GM13977 (cell line): ENCODE data around the gene SLC2A6.

Experiments used
- DNase-seq: peaks from one replicate; pipeline ENCODE4 v3.0.0; 2012; ENCODE audit warnings: low spot score
- in situ Hi-C: fragments of 300-500 bp; cut with MboI; formaldehyde crosslinking; loops from one replicate; pipeline ENCODE4 v1.12.0; 2022; ENCODE audit warnings: low sequenced_read_pairs, low pct_unique_long_range_greater_than_20kb, mixed read lengths, inconsistent platforms; ENCODE audit not compliant: unreplicated experiment
- TF ChIP-seq, protein P1 (sequence below): IDR thresholded peaks from 2 replicates; pipeline ENCODE4 v1.5.1; 2012; ENCODE audit warnings: mild to moderate bottlenecking, control low read depth; ENCODE audit not compliant: insufficient read depth; ENCODE audit errors: extremely low read depth, missing control alignments

Gene SLC2A6

DNA sequence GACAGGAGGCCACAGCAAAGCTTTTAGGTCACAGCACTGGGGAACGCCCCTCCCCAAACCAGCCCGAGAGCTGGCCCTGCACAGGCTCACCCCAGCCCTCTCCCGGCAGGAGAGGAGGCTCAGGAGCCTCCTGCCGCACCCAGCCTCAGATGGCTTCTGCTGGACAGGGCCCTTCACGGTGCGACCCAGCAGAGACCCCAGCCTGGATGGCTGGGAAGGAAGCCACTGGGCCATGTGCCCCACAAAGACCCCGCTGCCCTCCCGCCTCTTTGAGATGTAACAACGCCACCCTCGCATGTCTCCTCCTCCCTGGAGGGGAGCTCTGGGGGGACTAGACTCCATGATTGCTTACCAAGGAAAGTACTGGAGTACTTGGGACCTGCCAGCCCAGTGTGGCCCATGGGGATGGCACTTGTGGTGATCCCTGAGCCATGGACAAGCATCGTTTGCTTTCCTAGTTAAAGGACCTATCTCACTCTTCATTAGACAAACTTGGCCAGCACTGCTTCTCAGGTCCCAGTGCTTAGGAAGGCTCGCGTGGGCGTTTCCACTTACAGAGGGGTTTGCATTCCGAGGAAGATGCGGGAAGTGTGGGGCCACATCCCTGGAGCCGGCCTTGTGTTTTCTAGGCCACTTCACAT, 36.8 kb upstream of the SLC2A6 start:
- TF ChIP-seq, protein P1, sequence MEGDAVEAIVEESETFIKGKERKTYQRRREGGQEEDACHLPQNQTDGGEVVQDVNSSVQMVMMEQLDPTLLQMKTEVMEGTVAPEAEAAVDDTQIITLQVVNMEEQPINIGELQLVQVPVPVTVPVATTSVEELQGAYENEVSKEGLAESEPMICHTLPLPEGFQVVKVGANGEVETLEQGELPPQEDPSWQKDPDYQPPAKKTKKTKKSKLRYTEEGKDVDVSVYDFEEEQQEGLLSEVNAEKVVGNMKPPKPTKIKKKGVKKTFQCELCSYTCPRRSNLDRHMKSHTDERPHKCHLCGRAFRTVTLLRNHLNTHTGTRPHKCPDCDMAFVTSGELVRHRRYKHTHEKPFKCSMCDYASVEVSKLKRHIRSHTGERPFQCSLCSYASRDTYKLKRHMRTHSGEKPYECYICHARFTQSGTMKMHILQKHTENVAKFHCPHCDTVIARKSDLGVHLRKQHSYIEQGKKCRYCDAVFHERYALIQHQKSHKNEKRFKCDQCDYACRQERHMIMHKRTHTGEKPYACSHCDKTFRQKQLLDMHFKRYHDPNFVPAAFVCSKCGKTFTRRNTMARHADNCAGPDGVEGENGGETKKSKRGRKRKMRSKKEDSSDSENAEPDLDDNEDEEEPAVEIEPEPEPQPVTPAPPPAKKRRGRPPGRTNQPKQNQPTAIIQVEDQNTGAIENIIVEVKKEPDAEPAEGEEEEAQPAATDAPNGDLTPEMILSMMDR: no peak
- no peak for DNase-seq
- in situ Hi-C loops: no loop called here

DNA sequence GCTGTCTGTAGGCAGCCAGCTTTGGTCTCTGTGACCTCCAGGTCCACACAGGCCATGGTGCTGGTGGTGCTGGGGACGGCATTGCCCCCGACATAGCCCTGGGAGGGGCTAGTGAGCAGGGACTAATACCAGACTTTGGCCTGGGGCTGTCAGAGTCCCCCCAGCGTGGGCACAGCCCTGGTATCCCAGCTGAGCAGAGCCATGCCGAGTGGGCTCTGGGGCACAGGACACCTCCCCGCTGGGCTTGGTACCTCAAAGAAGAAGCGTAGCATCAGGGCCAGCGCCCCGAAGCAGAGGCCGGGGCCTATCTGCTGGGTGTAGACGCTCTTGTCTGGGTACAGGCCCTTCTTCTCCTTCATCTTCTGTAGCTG, 36.3 kb upstream of the SLC2A6 start:
- no peak for DNase-seq
- in situ Hi-C loops: no loop called here
- TF ChIP-seq, protein P1: no peak

DNA sequence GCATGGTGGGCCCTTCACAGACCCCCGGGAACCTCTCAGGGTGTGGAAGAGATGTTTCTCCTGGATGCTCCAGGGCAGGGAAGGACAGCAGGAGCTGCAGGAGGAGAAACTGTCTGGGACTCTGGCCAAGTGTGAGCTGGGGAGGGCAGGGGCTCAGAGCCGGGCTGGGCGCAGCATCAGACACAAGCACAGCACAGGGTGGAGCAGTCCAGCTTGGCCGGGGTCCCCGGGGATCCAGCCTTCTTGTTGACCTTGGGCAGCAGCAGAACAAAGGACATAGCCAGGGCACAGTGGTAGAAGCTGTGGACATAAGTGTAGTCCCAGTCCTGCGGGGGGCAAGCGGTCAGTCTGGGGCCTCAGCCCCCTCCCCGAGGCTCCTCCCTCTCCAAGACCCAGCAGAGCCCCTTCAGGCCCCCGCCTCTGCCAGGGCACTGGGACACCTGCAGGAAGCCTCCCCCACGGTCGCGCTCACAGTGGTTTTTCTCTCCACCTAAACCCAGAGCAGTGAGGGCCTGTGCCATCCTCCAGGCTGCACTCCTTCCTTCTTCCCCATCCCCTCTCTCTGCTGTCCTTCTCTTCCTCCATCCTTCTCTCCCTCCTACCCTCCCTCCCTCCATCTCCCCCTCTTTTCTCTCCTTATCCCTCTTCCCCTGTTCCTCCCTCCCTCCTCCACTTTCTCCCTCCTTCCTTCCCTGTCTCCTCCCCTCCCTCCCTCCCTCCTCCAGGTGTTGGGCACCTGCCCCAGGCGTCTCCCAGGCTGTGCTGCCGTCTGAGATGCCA, 35.8 kb upstream of the SLC2A6 start:
- TF ChIP-seq, protein P1: no peak
- DNase-seq: no peak
- in situ Hi-C loops: no loop called here

DNA sequence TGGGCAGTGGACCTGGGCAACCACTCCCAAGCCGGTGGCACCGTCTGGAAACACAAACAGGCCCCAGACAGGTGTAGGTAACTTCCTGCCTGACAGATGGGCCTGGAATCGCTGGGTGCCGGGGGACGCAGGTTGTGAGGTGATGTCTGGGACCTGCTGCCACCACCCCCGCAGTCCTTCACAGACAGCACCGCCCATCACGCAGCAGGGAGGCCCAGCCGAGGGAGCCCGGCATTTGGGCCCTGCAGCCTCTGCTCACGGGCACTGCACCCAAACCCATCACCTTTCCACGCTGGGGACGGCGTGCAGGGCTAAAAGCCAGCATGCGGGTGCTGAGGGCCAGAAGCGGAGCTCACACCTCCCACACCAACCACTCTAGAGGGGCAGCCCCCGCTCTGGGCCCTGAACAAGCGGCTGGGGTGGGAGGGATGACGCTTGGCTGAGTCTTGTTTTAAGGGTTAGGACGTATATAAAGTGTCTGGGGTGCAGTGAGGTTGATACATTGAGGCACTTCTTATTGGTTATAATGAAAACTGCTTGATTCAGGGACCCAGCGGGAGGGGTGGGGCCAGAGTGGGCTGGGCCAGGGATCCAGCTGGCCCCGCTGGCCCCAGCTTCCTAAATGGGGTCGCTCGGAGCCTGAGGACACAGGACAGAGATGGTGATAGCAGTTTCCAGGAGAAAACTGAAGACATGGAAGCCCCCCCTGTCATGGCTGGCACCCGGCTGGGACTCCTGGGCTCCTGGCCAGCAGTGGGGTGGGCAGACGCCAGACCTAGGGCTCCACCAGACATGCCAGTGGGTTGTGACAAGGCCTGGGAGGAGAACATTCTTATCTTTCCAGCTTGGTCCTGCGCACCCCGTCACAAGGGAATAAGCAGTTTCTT, 34.6 kb upstream of the SLC2A6 start:
- TF ChIP-seq, protein P1: no peak
- no peak for DNase-seq
- in situ Hi-C loops: no loop called here

DNA sequence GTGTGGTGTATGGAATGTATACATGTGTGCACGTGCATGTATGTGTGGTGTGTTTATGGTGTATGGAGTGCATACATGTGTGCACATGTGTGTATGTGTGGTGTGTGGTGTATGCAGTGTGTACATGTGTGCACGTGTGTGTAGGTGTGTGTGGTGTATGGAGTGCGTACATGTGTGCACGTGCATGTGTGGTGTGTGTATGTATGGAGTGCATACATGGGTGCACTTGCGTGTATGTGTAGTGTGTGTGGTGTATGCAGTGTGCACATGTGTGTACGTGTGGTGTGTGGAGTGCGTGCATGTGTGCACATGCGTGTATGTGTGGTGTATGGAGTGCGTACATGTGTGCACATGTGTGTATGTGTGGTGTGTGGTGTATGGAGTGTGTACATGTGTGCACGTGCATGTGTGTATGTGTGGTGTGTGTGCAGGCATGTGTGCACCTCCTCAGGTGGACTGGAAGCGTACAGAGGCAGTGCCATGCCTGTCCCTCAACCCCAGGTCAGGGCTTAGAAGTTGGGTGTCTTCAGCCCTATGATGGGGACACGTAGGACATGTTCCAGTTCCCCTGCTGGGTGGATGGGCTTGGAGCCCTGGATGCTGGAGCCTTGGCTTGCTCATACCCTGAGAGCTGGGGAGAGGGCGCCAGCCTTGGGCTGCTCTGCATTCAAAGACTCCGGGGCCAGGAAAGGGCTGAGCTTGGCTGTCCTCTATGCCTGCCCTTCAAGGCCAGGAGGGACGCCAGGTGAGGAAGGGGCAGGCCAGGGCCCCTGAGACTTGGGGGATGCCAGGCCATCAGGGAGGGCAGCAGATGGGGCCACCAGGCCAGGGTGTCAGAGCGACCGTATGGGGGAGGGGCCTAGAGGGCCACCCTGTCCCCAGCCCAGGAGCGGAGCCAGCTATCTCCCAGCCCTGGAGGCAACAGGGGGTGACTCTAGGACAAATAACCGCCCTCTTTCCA, 33.6 kb upstream of the SLC2A6 start:
- in situ Hi-C loops: no loop called here

More for the DNA sequence above, 33.6 kb upstream of the SLC2A6 start:
- no peak for DNase-seq
- TF ChIP-seq, protein P1: no peak
